ENCODE measurements around the gene MBTPS1. TPM values are rescaled to one million over a fixed set of nuclear protein-coding genes. Genes with fewer than 3 reads are reported as not detected.
A peak's percentile ranks its signal among the peaks of the same experiment; 100 is the strongest.

MBTPS1 gene
- total and polyA plus RNA-seq, 9 of the 15 experiments (the other 6 are each of a cell fraction or from before 2014, with no cell fraction given): 2.8 to 57.6 (median 43.8) TPM

DNA sequence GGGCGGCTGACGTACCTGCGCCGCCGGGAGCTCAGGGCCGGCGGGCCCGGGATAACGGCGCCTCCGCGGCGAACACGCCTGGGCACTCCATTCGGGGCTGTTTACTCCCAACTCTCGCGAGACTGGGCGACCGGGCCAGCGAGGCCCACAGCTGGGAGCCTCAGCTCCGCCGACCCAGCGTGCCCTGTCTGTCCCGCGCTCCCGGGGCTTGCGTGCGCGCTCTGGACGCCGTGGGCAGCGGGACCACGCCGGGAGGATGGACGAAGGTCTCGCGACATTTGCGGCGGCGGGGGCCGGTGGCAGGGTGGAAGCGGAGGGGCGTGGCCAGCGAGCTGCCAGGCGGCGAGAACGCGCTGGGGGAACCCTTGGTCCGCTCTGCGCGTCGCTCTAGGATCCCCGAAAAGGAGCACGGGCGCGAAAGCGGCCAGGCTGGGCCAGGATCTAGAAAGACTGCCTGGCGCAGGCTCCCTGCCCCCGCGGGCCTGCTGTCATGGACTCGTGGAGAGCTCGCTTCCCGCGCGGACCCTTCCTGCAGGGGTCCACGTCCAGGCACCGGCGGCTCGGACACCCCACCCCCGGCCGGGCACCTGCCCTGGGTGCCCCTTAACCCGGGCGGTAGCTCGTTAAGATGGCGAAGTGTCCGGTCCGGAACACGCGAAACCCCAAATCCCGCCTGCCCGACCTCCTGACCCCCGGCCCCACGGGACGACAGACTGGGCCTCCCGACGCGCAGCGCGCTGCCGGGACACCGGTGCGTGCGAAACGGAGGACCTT lies at the start of gene MBTPS1 (continued):
- TF ChIP-seq, protein P1, sequence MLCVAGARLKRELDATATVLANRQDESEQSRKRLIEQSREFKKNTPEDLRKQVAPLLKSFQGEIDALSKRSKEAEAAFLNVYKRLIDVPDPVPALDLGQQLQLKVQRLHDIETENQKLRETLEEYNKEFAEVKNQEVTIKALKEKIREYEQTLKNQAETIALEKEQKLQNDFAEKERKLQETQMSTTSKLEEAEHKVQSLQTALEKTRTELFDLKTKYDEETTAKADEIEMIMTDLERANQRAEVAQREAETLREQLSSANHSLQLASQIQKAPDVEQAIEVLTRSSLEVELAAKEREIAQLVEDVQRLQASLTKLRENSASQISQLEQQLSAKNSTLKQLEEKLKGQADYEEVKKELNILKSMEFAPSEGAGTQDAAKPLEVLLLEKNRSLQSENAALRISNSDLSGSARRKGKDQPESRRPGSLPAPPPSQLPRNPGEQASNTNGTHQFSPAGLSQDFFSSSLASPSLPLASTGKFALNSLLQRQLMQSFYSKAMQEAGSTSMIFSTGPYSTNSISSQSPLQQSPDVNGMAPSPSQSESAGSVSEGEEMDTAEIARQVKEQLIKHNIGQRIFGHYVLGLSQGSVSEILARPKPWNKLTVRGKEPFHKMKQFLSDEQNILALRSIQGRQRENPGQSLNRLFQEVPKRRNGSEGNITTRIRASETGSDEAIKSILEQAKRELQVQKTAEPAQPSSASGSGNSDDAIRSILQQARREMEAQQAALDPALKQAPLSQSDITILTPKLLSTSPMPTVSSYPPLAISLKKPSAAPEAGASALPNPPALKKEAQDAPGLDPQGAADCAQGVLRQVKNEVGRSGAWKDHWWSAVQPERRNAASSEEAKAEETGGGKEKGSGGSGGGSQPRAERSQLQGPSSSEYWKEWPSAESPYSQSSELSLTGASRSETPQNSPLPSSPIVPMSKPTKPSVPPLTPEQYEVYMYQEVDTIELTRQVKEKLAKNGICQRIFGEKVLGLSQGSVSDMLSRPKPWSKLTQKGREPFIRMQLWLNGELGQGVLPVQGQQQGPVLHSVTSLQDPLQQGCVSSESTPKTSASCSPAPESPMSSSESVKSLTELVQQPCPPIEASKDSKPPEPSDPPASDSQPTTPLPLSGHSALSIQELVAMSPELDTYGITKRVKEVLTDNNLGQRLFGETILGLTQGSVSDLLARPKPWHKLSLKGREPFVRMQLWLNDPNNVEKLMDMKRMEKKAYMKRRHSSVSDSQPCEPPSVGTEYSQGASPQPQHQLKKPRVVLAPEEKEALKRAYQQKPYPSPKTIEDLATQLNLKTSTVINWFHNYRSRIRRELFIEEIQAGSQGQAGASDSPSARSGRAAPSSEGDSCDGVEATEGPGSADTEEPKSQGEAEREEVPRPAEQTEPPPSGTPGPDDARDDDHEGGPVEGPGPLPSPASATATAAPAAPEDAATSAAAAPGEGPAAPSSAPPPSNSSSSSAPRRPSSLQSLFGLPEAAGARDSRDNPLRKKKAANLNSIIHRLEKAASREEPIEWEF (CRISPR knock-in tag; IDR thresholded peaks at IDR 0.05): no peak
- TF ChIP-seq MED1 (CRISPR knock-in tag; IDR thresholded peaks at IDR 0.05; ENCODE audit: borderline replicate concordance): no peak
- no peak for TF ChIP-seq CSDE1 (IDR thresholded peaks at IDR 0.05)
- no peak for TF ChIP-seq NUFIP1 (IDR thresholded peaks at IDR 0.05; ENCODE audit: partially characterized antibody)
- 0 out of 2 replicates have a peak, but pooled peaks have one; percentile 9 for TF ChIP-seq BHLHE40 (IDR thresholded peaks at IDR 0.05; ENCODE audit: low read length)
- TF ChIP-seq HNRNPLL (IDR thresholded peaks at IDR 0.05; ENCODE audit: low read depth, low read length, poor library complexity, severe bottlenecking): peak; percentile 74
- no peak for TF ChIP-seq ZC3H11A (IDR thresholded peaks at IDR 0.05; ENCODE audit: low read depth, low read length)
- TF ChIP-seq, protein P2, sequence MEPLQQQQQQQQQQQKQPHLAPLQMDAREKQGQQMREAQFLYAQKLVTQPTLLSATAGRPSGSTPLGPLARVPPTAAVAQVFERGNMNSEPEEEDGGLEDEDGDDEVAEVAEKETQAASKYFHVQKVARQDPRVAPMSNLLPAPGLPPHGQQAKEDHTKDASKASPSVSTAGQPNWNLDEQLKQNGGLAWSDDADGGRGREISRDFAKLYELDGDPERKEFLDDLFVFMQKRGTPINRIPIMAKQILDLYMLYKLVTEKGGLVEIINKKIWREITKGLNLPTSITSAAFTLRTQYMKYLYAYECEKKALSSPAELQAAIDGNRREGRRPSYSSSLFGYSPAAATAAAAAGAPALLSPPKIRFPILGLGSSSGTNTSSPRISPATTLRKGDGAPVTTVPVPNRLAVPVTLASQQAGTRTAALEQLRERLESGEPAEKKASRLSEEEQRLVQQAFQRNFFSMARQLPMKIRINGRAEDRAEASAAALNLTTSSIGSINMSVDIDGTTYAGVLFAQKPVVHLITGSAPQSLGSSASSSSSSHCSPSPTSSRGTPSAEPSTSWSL (CRISPR knock-in tag; IDR thresholded peaks at IDR 0.05; ENCODE audit: borderline replicate concordance): peak; percentile 81; the same call in 1 of the 2 replicates
- 0 out of 2 replicates have a peak, but pooled peaks have one; percentile 24 for TF ChIP-seq NBN (IDR thresholded peaks at IDR 0.05; ENCODE audit: low read depth)
- TF ChIP-seq ETS2 (tag; IDR thresholded peaks at IDR 0.05; ENCODE audit: borderline replicate concordance, poor library complexity, severe bottlenecking): no peak
- no peak for TF ChIP-seq ZNF253 (CRISPR knock-in tag; conservative IDR thresholded peaks at IDR 0.05)
- no peak for TF ChIP-seq CC2D1A (IDR thresholded peaks at IDR 0.05)
- TF ChIP-seq PML (IDR thresholded peaks at IDR 0.05; ENCODE audit: low read length): peak; percentile 62
- TF ChIP-seq, protein P3, sequence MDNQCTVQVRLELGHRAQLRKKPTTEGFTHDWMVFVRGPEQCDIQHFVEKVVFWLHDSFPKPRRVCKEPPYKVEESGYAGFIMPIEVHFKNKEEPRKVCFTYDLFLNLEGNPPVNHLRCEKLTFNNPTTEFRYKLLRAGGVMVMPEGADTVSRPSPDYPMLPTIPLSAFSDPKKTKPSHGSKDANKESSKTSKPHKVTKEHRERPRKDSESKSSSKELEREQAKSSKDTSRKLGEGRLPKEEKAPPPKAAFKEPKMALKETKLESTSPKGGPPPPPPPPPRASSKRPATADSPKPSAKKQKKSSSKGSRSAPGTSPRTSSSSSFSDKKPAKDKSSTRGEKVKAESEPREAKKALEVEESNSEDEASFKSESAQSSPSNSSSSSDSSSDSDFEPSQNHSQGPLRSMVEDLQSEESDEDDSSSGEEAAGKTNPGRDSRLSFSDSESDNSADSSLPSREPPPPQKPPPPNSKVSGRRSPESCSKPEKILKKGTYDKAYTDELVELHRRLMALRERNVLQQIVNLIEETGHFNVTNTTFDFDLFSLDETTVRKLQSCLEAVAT (IDR thresholded peaks at IDR 0.05): 0 out of 4 replicates have a peak, but pooled peaks of 1 of the 2 experiments have one; percentile 38
- TF ChIP-seq MIER1 (IDR thresholded peaks at IDR 0.05; ENCODE audit: low read depth): no peak
- TF ChIP-seq, protein P4, sequence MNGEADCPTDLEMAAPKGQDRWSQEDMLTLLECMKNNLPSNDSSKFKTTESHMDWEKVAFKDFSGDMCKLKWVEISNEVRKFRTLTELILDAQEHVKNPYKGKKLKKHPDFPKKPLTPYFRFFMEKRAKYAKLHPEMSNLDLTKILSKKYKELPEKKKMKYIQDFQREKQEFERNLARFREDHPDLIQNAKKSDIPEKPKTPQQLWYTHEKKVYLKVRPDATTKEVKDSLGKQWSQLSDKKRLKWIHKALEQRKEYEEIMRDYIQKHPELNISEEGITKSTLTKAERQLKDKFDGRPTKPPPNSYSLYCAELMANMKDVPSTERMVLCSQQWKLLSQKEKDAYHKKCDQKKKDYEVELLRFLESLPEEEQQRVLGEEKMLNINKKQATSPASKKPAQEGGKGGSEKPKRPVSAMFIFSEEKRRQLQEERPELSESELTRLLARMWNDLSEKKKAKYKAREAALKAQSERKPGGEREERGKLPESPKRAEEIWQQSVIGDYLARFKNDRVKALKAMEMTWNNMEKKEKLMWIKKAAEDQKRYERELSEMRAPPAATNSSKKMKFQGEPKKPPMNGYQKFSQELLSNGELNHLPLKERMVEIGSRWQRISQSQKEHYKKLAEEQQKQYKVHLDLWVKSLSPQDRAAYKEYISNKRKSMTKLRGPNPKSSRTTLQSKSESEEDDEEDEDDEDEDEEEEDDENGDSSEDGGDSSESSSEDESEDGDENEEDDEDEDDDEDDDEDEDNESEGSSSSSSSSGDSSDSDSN (IDR thresholded peaks at IDR 0.05; ENCODE audit: borderline replicate concordance in 1 of 2, low read depth in 2 of 2, low read length in 2 of 2): peak; percentile 90 to 98
